GM19025 (cell line): ENCODE results near the gene ADAM11.
"Not testable (repeated sequence)": the region's sequence is repeated elsewhere in the genome, so short reads cannot be mapped to it uniquely, and the experiment has no call there.

Experiments
- ATAC-seq: cut with Tn5 transposase; IDR thresholded peaks from one replicate; pipeline ENCODE4 v1.9.1; 2021; ENCODE audit warnings: mild to moderate bottlenecking, low read depth, moderate library complexity; ENCODE audit not compliant: unreplicated experiment

Gene ADAM11

GRCh38 chr17:44758414-44759085 lies at the start of gene ADAM11:
TSS of gene ADAM11 (plus strand) at chr17:44758988. CDS start at chr17:44759200, 212 bp downstream.
- ATAC-seq, result no peak

GRCh38 chr17:44719444-44719843 lies 39.3 kb upstream of the ADAM11 start:
- no peak for ATAC-seq

- ATAC-seq, result no peak
Measured at GRCh38 chr17:44722254-44722653, 36.5 kb upstream of the ADAM11 start.

GRCh38 chr17:44726121-44726520 lies 32.7 kb upstream of the ADAM11 start:
- ATAC-seq, result not testable (repeated sequence)

- ATAC-seq, result no peak
Measured at GRCh38 chr17:44733753-44734152, 25.0 kb upstream of the ADAM11 start.

GRCh38 chr17:44734272-44734671 lies 24.5 kb upstream of the ADAM11 start:
- ATAC-seq, result no peak

GRCh38 chr17:44736551-44737240 lies 22.1 kb upstream of the ADAM11 start:
- ATAC-seq, result no peak

- ATAC-seq, result no peak
Measured at GRCh38 chr17:44738214-44738906, 20.4 kb upstream of the ADAM11 start.

GRCh38 chr17:44741316-44741715 lies 17.5 kb upstream of the ADAM11 start:
- ATAC-seq, result no peak

- ATAC-seq, result no peak
Measured at GRCh38 chr17:44745301-44745700, 13.5 kb upstream of the ADAM11 start.

GRCh38 chr17:44745738-44746137 lies 13.1 kb upstream of the ADAM11 start:
- not testable (repeated sequence) for ATAC-seq

GRCh38 chr17:44747566-44747965 lies 11.2 kb upstream of the ADAM11 start:
- ATAC-seq, result no peak

GRCh38 chr17:44749076-44749979 lies 9.5 kb upstream of the ADAM11 start:
- ATAC-seq, result no peak

GRCh38 chr17:44749980-44750318 lies 8.8 kb upstream of the ADAM11 start:
- no peak for ATAC-seq

GRCh38 chr17:44751331-44751730 lies 7.5 kb upstream of the ADAM11 start:
- ATAC-seq, result no peak

- no peak for ATAC-seq
Measured at GRCh38 chr17:44751806-44752205, 7.0 kb upstream of the ADAM11 start.

- ATAC-seq, result no peak
Measured at GRCh38 chr17:44752953-44753861, 5.6 kb upstream of the ADAM11 start.

- ATAC-seq, result no peak
Measured at GRCh38 chr17:44754276-44754675, 4.5 kb upstream of the ADAM11 start.

GRCh38 chr17:44755180-44755579 lies 3.6 kb upstream of the ADAM11 start:
- ATAC-seq, result not testable (repeated sequence)
